ENCODE data around the gene ACSF3. TPM values are rescaled to one million over a fixed set of nuclear protein-coding genes. Genes with fewer than 3 reads are reported as not detected.

Gene ACSF3
- total RNA-seq, result 22.3 and 24.9 TPM in 2 replicates

DNA sequence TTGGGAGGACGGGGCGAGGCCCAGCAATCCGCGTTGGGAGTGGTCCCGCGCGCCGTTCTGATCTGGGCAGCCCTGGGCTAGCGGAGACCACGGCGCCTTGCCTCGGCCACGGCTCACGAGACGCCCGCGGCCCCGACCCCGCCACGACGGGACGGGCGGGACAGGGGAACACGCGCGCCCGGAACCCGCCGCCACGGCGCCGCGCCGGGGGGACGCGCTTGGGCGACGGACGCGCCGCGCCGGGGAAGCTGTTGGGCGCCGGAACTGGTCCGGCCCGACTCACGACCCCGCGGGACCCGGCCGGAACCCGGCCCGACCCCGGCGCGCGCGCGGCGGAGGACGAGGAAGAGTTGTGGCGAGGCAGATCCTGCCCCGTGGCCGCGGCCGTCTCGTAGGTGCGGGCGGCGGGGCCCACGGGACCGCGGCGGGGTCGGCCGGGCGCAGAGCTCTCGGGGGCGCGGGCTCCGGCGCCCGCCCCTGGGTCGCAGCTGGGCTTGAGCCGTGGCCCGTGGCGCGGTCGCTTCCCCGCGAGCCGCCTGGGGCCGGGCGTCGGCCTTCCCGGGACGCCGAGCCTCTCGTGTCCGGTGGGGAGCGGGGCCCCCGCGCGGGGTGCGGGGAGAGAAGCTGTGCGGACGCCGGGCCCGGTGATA is at the start of gene ACSF3:
Gene ACSF3 (plus strand): TSS at position 251 of the 650 bp plus-strand sequence. CDS start 6,830 bp downstream, outside the sequence.

DNA sequence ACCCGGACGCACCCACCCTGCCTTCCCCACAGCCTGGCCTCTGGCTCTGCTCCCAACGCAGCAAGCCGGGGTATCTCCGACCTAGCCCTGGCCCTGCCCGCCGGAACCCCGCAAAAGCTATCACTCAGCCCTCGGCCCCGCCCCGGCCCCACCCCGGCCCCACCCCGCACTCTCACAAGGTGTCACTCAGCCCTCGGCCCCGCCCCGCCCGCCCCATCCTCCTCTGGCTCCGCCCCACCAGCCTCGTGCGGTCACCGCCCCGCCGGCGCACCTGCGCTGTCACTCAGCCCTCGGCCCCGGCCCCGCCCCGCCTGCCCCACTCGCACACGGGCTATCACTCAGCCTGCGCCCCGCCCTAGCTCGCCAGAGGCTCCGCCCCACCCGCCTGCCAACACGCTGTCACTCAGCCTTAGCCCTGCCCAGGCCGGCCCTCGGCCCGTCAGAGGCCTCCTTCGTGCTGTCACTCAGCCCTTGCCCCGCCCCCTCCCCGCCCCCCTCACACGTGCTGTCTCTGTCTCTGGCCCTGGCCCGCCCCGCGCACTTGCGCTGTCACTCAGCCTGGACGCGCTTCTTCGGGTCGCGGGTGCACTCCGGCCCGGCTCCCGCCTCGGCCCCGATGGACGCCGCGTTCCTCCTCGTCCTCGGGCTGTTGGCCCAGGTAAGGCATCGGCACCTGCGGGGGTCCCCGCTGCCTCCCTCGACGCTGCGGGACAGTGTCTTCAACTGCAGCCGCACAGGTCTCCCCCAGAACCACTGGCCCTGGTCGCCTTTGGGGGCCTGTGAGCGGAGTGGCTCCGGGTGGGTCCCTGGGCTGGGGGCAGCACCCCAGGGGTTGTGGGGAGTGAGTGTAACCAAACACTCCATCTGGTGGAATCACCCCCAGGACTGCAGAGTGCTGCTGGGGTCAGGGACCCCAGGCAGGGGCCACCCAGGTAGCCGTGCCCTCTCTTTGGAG is 77.8 kb downstream of the ACSF3 start, which contains the start of gene CDH15:
Gene CDH15 (plus strand): TSS at position 533 of the 955 bp plus-strand sequence. CDS start 84 bp downstream, at position 617.

GRCh38 chr16:89200124-89200849 is 106.6 kb downstream of the ACSF3 start, which contains the start of gene SLC22A31:
Gene SLC22A31, minus strand, starts transcription at chr16:89200537. Its CDS starts 36 bp downstream, at chr16:89200501.

Other genes with a start within 250 kb of the ACSF3 start
- gene GALNS, start 236.9 kb upstream of the ACSF3 start, total RNA-seq, result 16.4 and 45.8 TPM in 2 replicates
- 31.3 and 45.5 TPM in 2 replicates for gene TRAPPC2L, start 236.7 kb upstream of the ACSF3 start, total RNA-seq
- not detected in 2 replicates for gene PABPN1L, start 227.2 kb upstream of the ACSF3 start, total RNA-seq
- under 0.01 and 1.1 TPM in 2 replicates for gene CBFA2T3, start 116.6 kb upstream of the ACSF3 start, total RNA-seq
- 0.34 TPM in 1 of 2 replicates, not detected in the other for gene CDH15, start 77.9 kb downstream of the ACSF3 start, total RNA-seq
- gene SLC22A31, start 106.7 kb downstream of the ACSF3 start, total RNA-seq, result 0.14 and 0.34 TPM in 2 replicates
- 9.9 and 13.4 TPM in 2 replicates for gene ZNF778, start 123.9 kb downstream of the ACSF3 start, total RNA-seq